GM23248 (cell line): ENCODE measurements around the gene MKLN1.

ENCODE experiments used
- EZH2 ChIP-seq: fragments of 200-600 bp; sonication (generic); IDR thresholded peaks from 2 replicates; pipeline ENCODE4 v1.6.1; 2018; ENCODE audit warnings: antibody characterized with exemption, mild to moderate bottlenecking; ENCODE audit not compliant: insufficient read depth, poor library complexity, severe bottlenecking
- EZH2phosphoT487 ChIP-seq: fragments of 200-600 bp; sonication (generic); IDR thresholded peaks from 2 replicates; pipeline ENCODE4 v1.6.1; 2018; ENCODE audit warnings: antibody characterized with exemption, moderate library complexity, mild to moderate bottlenecking, low read depth; ENCODE audit not compliant: insufficient read depth

- no peak for TF ChIP-seq EZH2
- TF ChIP-seq EZH2phosphoT487, result no peak
These were observed 121.8 kb downstream of the MKLN1 start for GRCh38 chr7:131449373-131449902.
